ENCODE data around the gene SVIL.

The SVIL gene

DNA sequence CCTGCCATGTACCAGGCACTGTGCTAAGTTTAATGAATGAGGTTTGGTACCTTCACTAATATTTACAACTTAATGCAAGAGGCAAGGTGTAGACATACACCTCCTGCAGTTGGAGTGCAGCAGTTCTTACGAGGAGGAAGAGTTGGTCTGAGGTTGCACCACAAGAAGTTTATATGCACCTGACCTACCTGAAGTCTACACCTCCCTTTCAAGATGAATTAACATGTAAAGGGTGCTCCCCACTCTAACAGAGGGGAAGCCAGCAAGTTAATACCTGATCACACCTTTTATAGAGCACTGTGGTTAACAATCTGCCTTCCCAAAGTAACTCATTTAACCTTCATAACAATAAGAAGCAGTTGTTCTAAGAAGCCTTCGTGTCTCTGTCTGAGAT is 225.9 kb downstream of the SVIL start:
- in situ Hi-C loops (cut with HindIII; ENCODE audit: low sequenced_read_pairs) = no loop called here
- H3K4me3 ChIP-seq (ENCODE audit: low read depth, low read length) = peak overlapping the region; percentile 74
- TF ChIP-seq CTCF (IDR thresholded peaks at IDR 0.05; ENCODE audit: low read depth, low read length, missing control alignments) = no peak
- no peak for DNase-seq (ENCODE audit: low read depth)
